ENCODE data around the gene UBXN2A. TPM values are rescaled to one million over a fixed set of nuclear protein-coding genes. Genes with fewer than 3 reads are reported as not detected.

The UBXN2A gene, protein sequence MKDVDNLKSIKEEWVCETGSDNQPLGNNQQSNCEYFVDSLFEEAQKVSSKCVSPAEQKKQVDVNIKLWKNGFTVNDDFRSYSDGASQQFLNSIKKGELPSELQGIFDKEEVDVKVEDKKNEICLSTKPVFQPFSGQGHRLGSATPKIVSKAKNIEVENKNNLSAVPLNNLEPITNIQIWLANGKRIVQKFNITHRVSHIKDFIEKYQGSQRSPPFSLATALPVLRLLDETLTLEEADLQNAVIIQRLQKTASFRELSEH
- total RNA-seq: 14.6 and 15.9 TPM in 2 replicates

DNA sequence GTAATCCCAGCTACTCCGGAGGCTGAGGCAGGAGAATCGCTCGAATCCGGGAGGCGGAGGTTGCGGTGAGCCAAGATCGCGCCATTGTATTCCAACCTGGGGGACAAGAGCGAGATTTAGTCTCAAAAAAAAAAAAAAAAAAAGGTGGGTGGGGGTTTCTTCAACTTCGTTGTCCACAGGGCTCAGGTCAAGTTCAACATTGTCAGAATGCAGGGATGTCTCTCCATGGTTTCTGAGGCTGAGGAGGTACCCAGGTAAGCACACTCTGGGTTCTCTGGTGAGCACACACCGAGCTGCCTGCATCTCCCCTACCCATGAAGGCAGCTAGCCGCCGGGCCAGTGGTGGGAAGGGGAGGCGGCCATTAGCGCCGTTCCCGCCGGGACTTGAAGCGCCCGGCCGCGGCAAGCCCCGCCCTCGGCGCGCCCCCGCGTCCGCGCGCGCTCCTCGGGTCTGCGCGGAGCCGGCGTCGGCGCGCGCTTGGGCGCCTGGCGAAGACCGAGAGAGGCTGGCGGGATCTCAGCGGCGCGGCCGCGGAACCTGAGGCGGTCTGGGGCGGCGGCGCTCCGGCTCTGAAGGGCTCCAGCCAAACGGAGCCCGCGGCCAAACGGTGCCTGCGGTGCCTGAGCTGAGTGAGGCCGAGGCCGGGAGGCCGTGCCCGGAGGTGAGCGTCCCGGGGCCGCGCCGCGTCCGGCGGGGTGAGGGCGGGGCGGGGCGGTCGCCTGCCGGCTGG is at the start of gene UBXN2A:
Gene UBXN2A (plus strand): TSS at position 477 of the 731 bp plus-strand sequence. CDS start 17,852 bp downstream, outside the sequence.
- intact Hi-C loops (cut with micrococcal nuclease): loop anchor here (1.0 to 5.0 kb wide), 4 partner anchors 13 to 136 kb away; partner anchors contain the start of genes ATAD2B, SF3B6 and WDCP

DNA sequence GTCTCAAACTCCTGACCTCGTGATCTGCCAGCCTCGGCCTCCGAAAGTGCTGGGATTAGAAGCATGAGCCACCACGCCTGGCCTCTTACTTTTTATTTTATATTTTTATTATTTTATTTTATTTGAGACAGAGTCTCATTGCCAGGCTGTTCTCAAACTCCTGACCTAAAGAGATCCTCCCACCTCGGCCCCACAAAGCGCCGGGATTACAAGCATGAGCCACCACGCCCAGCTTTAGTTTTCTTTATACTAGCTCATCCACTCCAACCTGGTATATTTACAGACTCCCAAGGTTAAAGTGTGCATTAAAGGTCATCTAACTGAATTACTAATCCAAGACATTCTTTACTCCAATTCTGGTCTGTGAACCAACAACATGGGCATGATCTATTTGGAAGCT is 40.1 kb upstream of the UBXN2A start:
- intact Hi-C loops (cut with micrococcal nuclease): no loop called here

DNA sequence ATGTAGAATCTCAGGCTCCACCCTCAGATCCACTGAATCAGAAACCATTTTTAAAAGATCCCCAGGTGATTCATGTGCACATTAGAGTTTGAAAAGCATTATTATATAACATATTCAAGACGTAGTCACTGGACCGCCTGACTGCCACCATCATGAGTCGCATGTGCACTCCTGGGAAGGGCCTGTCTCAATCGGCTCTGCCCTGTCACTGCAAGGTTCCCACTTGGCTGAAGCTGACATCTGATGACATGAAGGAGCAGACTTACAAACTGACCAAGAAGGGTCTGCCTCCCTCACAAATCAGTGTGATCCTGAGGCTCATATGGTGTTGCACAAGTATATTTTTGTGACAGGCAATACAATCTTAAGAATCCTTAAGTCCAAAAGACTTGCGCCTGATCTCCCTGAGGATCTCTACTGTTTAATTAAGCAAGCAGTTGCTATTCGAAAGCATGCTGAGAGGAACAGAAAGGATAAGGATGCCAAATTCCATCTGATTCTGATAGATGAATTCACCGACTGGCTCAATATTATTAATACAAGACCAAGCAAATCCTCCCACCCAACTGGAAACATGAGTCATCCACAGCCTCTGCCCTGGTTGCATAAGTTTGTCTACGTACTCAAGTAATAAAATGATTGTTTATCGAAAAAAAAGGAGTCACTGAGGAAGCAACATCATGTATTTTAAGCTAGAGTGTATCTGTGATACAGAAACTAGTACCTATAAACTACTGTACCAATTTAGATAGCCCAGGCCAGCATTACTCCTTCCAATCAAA is 39.5 kb upstream of the UBXN2A start:
- intact Hi-C loops (cut with micrococcal nuclease): no loop called here

DNA sequence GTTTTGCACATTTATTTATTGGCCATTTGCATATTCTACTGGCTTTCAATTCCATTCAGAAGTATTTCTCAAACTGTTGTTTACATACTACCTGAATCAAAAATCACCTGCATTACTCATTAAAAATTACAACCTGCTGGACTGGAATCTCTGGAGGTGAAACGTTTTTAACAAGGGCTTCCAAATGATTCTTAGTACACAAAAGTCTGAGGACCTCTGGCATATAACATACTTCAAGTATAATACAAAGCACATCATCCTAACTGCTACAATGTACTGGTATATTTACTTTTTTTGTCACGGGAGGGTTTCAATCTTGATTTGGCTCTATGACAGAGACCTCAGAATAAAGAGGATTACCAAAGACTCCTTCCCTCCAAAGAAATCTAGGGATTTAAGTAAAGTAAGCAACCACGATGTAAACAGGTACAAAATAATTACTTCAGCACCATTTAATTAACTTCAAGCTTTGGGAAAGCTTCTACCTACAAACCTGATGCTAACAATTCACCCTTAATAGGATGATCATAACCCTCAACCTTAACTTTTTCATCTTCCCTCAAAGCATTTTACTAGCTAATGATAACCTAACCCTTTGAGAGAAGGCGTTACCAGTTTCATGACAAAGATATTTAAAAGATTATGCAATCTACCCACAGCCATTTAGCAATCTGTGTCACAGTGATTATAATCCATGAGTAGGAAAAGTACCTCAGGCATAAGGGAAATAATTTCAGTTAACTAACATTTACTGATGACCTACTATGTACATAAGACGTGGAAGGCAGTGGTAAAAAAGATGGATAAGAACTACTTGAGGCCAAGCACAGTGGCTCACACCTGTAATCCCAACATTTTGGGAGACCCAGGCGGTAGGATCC is 38.1 kb upstream of the UBXN2A start:
- intact Hi-C loops (cut with micrococcal nuclease): no loop called here

DNA sequence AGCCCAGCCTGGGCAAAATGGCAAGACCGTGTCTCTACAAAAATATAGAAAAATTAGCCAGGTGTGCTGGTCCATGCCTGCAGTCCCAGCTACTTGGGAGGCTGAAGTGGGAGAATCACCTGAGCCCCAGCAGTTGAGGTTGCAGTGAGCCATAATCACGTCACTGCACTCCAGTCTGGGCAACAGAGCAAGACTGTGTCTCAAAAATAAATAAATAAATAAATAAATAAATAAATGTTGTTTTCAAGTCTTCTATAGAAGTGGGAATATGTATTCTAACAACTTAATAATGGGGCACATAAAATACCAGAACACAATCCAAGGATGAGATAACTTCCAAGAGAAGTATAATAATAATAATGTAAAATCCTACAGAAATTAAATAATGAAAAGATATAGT is 37.2 kb upstream of the UBXN2A start:
- intact Hi-C loops (cut with micrococcal nuclease): no loop called here

DNA sequence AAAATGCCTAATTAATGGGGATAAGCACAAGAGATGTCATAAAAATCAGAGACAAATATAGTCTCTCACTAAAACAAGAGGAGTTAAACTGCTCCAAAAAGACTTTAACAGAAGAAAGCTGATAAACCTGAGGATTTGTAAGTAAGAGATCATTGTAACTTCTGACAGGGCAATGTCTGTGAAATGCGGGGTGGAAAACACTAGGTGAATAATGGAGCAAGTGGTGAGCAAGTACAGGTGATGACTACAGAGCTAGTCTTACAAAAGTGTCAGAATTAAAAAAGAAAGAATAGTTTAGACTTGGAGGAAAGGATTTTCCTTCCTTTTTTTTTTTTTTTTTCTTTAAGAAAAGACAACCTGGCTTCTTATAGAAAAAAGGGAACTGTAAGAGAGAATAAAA is 36.0 kb upstream of the UBXN2A start:
- intact Hi-C loops (cut with micrococcal nuclease): no loop called here

DNA sequence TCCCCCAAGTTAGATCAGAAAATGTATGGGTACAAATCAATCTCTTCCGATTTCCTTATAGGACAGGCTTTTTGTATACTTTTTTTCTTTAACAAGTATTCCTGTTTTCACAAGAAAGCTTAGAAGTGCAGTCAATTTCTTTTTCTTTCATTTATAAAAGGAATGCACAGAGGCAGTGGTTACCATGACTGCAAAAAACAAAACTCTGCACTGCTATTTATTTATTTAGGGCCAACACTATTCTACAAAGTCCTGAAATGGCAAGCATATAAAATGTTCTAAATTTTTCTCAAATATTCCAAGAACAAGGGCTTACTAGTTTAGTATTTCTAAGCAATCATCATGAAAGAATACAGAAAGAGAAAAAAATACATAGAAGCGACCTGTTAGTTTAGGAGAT is 35.6 kb upstream of the UBXN2A start:
- intact Hi-C loops (cut with micrococcal nuclease): no loop called here

DNA sequence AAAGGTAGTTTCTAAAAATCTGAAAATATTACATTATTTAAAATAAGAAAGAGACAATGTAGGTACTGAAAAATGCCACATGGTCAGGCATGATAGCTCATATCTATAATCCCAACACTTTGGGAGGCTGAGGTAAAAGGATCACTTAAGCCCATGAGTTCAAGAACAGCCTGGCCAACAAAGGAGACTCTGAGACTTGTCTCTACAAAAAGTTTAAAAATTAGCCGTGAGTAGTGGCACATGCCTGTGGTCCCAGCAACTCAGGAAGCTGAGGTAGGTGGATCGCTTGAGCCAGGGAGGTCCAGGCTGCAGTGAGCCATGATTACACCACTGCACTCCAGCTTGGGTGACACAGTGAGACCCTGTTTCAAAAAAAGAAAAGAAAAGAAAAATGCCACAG is 35.1 kb upstream of the UBXN2A start:
- intact Hi-C loops (cut with micrococcal nuclease): no loop called here

DNA sequence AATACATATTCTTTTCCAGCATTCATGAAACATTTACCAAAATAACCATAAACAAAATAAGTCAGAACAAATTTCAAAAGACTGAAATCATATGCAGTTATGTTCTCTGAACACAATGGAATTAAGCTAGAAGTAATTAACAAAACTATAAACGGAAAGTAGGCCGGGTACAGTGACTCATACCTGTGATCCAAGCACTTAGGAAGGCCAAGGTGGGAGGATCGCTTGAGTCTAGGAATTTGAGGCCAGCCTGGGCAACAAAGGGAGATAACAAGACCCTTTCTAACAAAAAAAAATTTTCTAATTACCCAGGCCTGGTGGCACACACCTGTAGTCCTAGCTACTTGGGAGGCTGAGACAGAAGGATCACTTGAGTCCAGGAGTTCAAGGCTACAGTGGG is 28.2 kb upstream of the UBXN2A start:
- intact Hi-C loops (cut with micrococcal nuclease): no loop called here

DNA sequence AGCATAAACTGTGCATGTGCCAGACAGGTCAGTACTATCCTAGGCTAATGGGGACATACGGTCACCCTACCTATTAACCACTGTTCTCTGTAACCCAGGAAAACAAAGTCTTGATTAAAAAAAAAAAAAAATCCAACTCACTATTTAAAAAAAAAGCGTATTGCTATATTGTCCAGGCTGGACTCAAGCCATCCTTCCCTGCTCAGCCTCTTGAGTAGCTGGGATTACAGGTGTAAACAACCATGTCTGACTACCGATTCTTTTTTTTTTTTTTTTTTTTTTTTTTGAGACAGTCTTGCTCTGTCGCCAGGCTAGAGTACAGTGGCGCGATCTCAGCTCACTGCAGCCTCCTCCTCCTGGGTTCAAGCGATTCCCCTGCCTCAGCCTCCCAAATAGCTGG is 24.9 kb upstream of the UBXN2A start:
- intact Hi-C loops (cut with micrococcal nuclease): no loop called here

DNA sequence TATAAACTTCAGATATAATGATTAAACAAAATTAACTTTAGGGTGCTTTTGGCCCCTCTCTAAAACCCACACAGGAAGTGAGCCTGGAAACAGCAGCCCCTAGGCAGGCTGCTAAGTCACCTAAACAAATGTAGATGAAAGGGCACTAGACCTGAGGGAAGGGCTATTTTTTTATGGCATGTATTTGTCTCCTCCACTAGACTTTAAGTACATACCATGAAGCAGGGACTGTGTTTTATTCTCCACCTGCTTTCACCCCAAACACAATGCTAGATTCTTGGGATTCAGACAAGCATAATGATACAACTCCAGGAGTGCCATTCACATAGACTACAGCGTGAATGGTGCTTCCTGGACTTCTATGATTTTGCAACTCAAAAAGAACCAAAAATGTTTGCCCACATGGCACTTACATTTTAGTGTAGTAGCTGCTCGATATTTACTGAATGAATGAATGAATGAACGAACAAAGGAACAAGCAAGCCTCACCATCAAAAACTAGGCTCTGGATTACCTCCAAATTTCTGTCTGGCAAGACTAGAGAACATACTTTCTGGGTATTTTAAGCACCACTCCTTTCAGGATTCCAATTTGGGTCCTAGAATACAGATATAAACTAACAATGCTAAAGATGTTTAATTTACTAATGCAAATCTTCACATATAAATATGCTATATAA is 23.4 kb upstream of the UBXN2A start:
- intact Hi-C loops (cut with micrococcal nuclease): no loop called here

DNA sequence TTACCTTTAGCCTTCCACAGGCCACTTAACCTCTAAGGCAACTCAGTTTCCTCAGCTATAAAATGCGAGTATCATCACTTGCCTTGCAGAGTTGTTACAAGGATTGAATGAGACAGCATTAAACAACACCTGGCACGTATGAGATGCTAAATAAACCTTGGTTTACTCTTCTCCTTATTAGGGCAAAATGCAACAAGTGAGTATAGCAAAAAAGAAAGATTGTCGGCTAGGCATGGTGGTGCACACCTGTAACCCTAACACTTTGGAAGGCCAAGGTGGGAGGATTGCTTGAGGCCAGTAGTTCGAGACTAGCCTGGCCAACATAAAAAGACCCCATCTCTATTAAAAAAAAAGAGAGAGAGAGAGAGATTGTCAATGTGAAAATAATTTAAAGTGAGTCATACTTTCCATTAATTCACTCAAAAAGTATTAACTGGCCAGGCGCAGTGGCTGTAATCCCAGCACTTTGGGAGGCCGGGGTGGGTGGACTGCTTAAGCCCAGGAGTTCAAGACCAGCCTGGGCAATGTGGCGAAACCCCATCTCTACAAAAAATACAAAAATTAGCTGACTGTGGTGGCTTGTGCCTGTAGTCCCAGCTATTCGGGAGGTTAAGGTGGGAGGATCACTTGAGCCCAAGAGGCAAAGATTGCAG is 21.3 kb upstream of the UBXN2A start:
- intact Hi-C loops (cut with micrococcal nuclease): no loop called here

DNA sequence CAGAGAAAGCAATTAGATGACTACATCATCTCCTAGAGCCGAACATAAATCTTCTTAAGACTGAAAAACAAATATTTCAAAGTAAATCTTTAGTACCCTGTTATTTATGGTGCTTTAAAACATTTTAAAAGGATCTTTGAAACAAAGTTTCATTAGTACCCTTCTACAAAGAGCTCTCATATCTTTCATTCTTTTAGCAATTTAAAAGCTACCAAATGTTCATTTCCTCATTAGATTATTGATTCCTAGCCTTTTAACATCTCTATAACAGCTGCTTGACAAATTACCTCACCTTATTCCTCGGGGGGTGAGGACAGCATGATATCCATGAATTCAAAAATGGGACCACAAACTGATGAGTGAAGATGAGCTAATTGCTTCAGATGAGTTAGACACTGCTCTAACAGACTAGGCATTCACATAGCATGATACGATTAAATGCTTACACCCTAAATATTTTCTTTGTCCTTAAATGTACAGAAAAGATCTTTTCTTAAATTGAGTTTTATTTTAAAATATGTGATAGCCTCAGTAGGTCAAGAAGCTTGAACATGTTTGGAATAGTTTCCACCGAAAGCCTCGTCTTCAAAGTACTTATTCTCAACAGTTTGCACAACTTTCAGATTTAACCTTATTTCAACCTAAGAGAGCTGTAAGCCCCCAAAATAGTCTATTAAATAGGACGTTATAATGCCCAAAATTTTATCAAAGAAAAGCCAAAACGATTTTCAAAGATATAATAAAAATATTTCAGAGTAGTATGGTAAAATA is 15.5 kb upstream of the UBXN2A start:
- intact Hi-C loops (cut with micrococcal nuclease): loop anchor here (5.0 to 10.0 kb wide), 5 partner anchors 138 to 1048 kb away; partner anchors contain the start of genes DNAJC27, FAM228B, ITSN2 and KLHL29

DNA sequence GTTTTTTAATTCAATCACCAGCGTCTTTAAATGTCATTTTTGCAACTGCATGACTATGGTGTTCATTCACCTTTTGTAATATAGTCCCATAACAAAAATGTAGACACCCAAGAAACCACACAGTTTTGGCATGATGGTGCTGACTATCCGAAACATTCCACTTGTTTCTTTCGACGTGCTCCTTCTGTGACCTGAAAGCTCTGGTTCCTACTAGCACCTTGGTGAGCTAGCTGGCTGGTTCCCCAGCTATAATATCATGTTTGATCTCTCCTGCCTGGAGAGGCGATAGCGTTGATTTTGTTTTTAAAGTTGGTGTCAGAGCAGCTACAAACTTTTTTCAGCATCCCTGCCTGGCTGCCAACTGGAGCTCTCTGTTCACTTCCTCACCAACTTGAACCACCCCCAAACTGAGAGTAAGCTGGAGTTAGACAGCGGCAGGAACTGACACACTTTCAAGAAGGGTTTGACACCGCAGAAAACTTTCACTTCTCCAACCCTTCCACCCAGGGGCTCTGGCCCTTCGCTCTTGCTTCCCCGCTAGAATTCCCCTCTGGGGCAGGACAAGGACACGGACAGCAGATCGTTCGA is 14.5 kb upstream of the UBXN2A start:
- intact Hi-C loops (cut with micrococcal nuclease): loop anchor here (1.0 to 10.0 kb wide), 8 partner anchors 33 to 1047 kb away; partner anchors contain the start of genes DNAJC27, FAM228B, ITSN2 and KLHL29

DNA sequence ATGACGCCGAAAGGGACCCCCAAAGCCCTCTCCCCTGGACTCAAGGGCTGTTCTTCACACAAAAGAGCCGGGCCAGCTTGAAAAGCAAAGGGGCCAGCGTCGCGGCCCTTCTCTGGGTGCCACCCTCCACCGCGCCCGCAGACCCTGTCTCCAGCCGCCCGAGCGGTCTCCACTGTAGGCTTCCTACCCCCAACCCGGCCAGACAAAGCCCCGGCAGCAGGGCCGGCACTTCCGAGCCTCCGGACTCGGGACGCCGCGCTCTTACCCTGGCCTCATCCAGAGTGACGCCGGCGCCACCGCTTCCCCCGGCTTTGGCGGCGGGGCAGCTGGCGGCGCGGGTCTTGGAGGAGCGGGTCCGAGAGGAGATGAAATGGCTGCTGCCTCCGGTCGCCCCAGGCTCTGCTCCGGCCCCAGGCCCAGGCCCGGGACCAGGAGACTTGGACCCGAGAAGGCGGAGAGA is 13.9 kb upstream of the UBXN2A start:
- intact Hi-C loops (cut with micrococcal nuclease): loop anchor here (1.0 to 10.0 kb wide), 8 partner anchors 34 to 1046 kb away; partner anchors contain the start of genes DNAJC27, FAM228B, ITSN2 and KLHL29

DNA sequence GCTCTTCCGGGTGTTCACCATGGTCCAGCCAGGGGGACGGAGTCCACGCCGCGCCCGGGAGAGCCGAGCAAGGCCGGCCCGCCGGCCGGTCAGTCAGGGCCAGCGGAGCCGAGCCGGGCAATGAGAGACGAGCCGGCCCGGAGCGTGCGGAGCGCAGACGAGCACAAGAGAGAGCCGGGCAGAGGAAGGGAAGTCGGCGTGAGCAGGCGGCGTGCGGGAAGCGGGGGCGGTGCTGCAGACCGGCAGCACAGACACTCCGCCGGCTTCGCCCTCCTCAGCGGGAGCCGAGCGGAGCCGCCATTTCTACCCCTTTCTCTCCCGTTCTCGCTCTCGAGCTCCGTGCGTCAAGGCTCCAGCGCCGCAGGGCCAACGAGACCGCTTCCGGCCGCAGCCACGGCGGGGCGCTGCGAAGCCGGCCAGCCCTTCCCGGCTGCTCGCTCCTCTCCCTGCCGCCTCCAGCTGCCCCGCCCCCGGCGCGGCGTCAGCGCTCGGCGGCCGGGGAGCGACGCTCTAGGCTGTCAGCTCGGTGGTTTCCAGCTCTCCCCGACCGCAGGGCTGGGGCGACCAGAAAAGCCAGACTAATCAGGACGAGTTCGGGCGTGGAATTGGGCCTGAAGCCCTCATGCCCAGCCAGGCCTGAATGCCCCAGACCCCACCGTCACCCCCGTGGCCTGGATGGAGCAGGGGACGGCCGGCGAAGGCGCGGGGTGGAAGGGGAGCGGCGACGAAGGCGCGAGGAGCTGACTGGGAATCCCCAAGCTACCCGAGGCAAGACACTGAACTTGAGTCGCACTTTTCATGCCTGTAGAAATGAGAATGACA is 13.3 kb upstream of the UBXN2A start, which contains the start of gene ATAD2B:
Gene ATAD2B (minus strand): TSS at position 374 of the 822 bp plus-strand sequence. CDS start 353 bp downstream, at position 21.
- intact Hi-C loops (cut with micrococcal nuclease): loop anchor here (1.0 to 10.0 kb wide), 10 partner anchors 13 to 1045 kb away; partner anchors contain the start of genes DNAJC27, FAM228B, ITSN2 and KLHL29

DNA sequence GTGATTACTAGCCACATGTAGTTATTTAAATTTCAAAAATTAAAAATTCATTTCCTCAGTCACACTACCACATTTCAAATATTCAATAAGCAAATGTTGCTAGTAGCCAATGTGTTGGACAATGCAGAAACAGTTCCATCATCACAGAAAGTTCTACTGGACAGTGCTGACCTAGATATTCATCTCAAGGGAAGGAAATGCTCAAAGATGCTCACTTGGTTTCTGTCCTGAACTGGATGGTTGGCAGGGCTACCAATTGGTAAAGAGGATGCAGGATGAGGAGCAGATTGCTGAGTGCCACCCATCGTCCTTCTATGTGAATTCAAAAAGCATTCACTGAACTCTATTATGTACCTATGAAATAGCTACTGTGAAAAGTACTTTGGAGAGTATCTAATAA is 6.0 kb upstream of the UBXN2A start:
- intact Hi-C loops (cut with micrococcal nuclease): no loop called here

Measured in T-helper 2 cell treated with Interferon-gamma antibody and Interleukin-4, amounts not matched to agents 100 ng/mL and 5 ng/mL, for 36 hours (primary cell).